ENCODE data around the gene INPP4B.

DNA sequence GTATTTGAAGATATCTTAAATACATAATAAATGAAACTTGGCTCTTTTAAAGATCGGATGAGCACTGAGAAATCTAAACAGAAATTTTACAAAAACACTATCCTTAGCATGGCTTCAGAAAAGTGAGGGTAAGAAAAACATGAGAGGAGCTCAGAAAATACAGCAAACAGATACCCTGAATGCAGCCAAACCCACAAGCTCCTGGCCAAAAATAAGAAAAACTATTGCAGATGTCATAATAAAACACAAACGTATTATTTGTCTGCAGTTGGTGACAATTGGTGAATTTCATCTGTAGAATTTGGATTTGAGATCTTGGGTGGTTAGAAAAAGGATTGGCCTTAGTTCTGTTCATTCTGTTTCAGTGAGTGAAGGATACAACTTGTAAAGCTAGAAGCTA lies 603.9 kb downstream of the INPP4B start:
- TF ChIP-seq, protein P1, sequence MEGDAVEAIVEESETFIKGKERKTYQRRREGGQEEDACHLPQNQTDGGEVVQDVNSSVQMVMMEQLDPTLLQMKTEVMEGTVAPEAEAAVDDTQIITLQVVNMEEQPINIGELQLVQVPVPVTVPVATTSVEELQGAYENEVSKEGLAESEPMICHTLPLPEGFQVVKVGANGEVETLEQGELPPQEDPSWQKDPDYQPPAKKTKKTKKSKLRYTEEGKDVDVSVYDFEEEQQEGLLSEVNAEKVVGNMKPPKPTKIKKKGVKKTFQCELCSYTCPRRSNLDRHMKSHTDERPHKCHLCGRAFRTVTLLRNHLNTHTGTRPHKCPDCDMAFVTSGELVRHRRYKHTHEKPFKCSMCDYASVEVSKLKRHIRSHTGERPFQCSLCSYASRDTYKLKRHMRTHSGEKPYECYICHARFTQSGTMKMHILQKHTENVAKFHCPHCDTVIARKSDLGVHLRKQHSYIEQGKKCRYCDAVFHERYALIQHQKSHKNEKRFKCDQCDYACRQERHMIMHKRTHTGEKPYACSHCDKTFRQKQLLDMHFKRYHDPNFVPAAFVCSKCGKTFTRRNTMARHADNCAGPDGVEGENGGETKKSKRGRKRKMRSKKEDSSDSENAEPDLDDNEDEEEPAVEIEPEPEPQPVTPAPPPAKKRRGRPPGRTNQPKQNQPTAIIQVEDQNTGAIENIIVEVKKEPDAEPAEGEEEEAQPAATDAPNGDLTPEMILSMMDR (IDR thresholded peaks at IDR 0.05) = no peak
- TF ChIP-seq POLR2A (IDR thresholded peaks at IDR 0.05) (no peak), POLR2AphosphoS5 (IDR thresholded peaks at IDR 0.05) (no peak)

All from breast epithelium (tissue), 3 donors.